B cell (primary cell): ENCODE results near the gene MAP2K6. TPM values are rescaled to one million over a fixed set of nuclear protein-coding genes. Genes with fewer than 3 reads are reported as not detected.

ENCODE experiments used
- ATAC-seq: fragments of 200-7000 bp; cut with Tn5 transposase; one replicate; pipeline ENCODE4 v1.10.0; 2021; ENCODE audit warnings: low read depth, mild to moderate bottlenecking, moderate number of reproducible peaks, moderate library complexity
- CTCF ChIA-PET: fragments of 350-600 bp; sonication (Branson Sonifier 250); formaldehyde crosslinking; loops from one replicate; lab custom pipeline; 2021; ENCODE audit warnings: antibody characterized with exemption, inconsistent platforms; lab: Charles Lee
- POLR2A ChIA-PET: fragments of 350-600 bp; sonication (Branson Sonifier 250); formaldehyde crosslinking; loops from one replicate; lab custom pipeline; 2021; ENCODE audit warnings: antibody characterized with exemption; lab: Charles Lee
- DNase-seq: peaks from one replicate; pipeline ENCODE4 v3.0.0; 2013
- H2AFZ ChIP-seq: 2 replicates; pipeline ENCODE4 v1.6.1; 2012; ENCODE audit warnings: mild to moderate bottlenecking, low read depth, low read length; ENCODE audit not compliant: insufficient read depth, poor library complexity, severe bottlenecking
- H3K27ac ChIP-seq, 2 donors: 1 replicate in 1 of 2; 2 replicates in 1 of 2; pipeline ENCODE4 v1.5.1; 2012 to 2013; ENCODE audit warnings: low read length in 2 of 2, mild to moderate bottlenecking in 2 of 2, moderate library complexity in 1 of 2
- H3K27me3 ChIP-seq, 4 experiments: fragments of 200-600 bp in 1 of 4; sonication (generic) in 1 of 4; replicated peaks in 1 of 4; 1 replicate in 2 of 4; 2 replicates in 2 of 4; pipeline versions ENCODE4 v1.6.1 to v1.7.0; 2013 to 2016; ENCODE audit warnings: low read length in 3 of 4, mild to moderate bottlenecking in 2 of 4, mixed read lengths in 1 of 4, moderate library complexity in 1 of 4; ENCODE audit not compliant: insufficient read depth in 4 of 4, control insufficient read depth in 3 of 4; ENCODE audit errors: control extremely low read depth in 1 of 4
- H3K36me3 ChIP-seq, 2 experiments: replicated peaks in 1 of 2; 1 replicate in 1 of 2; 2 replicates in 1 of 2; pipeline versions ENCODE4 v1.6.1 to v1.7.1; 2013; ENCODE audit warnings: low read length in 1 of 2; ENCODE audit not compliant: insufficient read depth in 2 of 2, control insufficient read depth in 1 of 2; ENCODE audit errors: control extremely low read depth in 1 of 2, extremely low read depth in 1 of 2
- H3K4me1 ChIP-seq, 2 donors: fragments of 200-600 bp in 1 of 2; sonication (generic) in 1 of 2; 1 replicate in 1 of 2; 2 replicates in 1 of 2; pipeline versions ENCODE4 v1.5.1 to v1.6.1; 2013 to 2017; ENCODE audit warnings: low read length in 2 of 2; ENCODE audit not compliant: control insufficient read depth in 2 of 2, insufficient read depth in 2 of 2
- H3K4me2 ChIP-seq: replicated peaks from 2 replicates; pipeline ENCODE3; 2012; ENCODE audit warnings: mild to moderate bottlenecking, low read depth, low read length; ENCODE audit not compliant: poor library complexity, severe bottlenecking
- H3K4me3 ChIP-seq, 5 experiments: fragments of 200-600 bp in 1 of 5; sonication (generic) in 1 of 5; 1 replicate in 3 of 5; 2 replicates in 2 of 5; pipeline versions ENCODE4 v1.5.1 to v1.7.0; 2011 to 2016; ENCODE audit warnings: low read length in 4 of 5, mild to moderate bottlenecking in 4 of 5, low read depth in 2 of 5, control low read depth in 1 of 5, moderate library complexity in 1 of 5; ENCODE audit not compliant: insufficient read depth in 1 of 5; ENCODE audit errors: control extremely low read depth in 1 of 5, extremely low read depth in 1 of 5
- H3K79me2 ChIP-seq: fragments of 200-600 bp; sonication (generic); one replicate; pipeline ENCODE4 v1.6.0; 2016; ENCODE audit warnings: low read length; ENCODE audit not compliant: control insufficient read depth, insufficient read depth
- H3K9ac ChIP-seq: fragments of 200-600 bp; sonication (generic); 2 replicates; pipeline ENCODE4 v1.6.1; 2017; ENCODE audit warnings: mild to moderate bottlenecking, low read length, moderate library complexity
- H3K9me3 ChIP-seq, 3 donors: one replicate each; pipeline versions ENCODE4 v1.6.1 to v1.7.1; 2013; ENCODE audit warnings: low read length in 2 of 3; ENCODE audit not compliant: control insufficient read depth in 2 of 3, insufficient read depth in 1 of 3; ENCODE audit errors: control extremely low read depth in 1 of 3
- H4K20me1 ChIP-seq: 2 replicates; pipeline ENCODE4 v1.6.0; 2012; ENCODE audit warnings: mild to moderate bottlenecking, low read length; ENCODE audit not compliant: insufficient read depth, control insufficient read depth, poor library complexity, severe bottlenecking
- H3K27ac Mint-ChIP-seq: one replicate; pipeline ENCODE4 v1.8.0; 2021; ENCODE audit warnings: mixed read lengths
- H3K27me3 Mint-ChIP-seq: one replicate; pipeline ENCODE4 v1.8.0; 2021; ENCODE audit warnings: mixed read lengths
- H3K4me1 Mint-ChIP-seq: one replicate; pipeline ENCODE4 v1.8.0; 2021; ENCODE audit warnings: mixed read lengths
- H3K4me3 Mint-ChIP-seq: one replicate; pipeline ENCODE4 v1.8.0; 2021; ENCODE audit warnings: mixed read lengths
- H3K9me3 Mint-ChIP-seq: one replicate; pipeline ENCODE4 v1.8.0; 2022; ENCODE audit warnings: mixed read lengths; ENCODE audit not compliant: insufficient read depth
- CTCF ChIP-seq: fragments of 200-600 bp; IDR thresholded peaks from one replicate; pipeline ENCODE4 v1.8.0; 2022; ENCODE audit warnings: antibody characterized with exemption, mild to moderate bottlenecking
- EZH2 ChIP-seq: IDR thresholded peaks from 2 replicates; pipeline ENCODE4 v1.6.1; 2012; ENCODE audit warnings: borderline replicate concordance, low read depth, mild to moderate bottlenecking, moderate library complexity, low read length; ENCODE audit not compliant: insufficient read depth, poor library complexity, severe bottlenecking
- WGBS: methylation state at CpG from one replicate; pipeline ENCODE4 v1.1.5; 2013; ENCODE audit warnings: missing lambda C conversion rate; ENCODE audit not compliant: insufficient coverage; 5-methylcytosine and 5-hydroxymethylcytosine counted together
- intact Hi-C: fragments of 100-400 bp; cut with micrococcal nuclease; formaldehyde crosslinking; loops from one replicate; pipeline ENCODE4 v1.10.0; 2022
- polyA plus RNA-seq: library from polyadenylated mRNA; depleted of rRNA; stranded (reverse); fragments of >200 nt; gene quantifications from 2 replicates; pipeline ENCODE4 v1.2.3, GENCODE V29; 2012
- total RNA-seq, 2 donors: library from RNA; stranded (reverse); fragments of 120-200 nt in 1 of 2; gene quantifications; 1 replicate in 1 of 2; 2 replicates in 1 of 2; pipeline versions ENCODE4 v1.2.3 to v1.2.4, GENCODE V29; 2013 to 2022

MAP2K6 gene
- total and polyA plus RNA-seq, 2 donors (not counting 1 experiment from before 2014, with no cell fraction given), result 2.4 to 7.7 TPM

- no peak overlapping the region for H3K4me3 ChIP-seq
- Mint-ChIP-seq H3K27ac (no peak overlapping the region), H3K9me3 (no peaks in the 10 kb centered on the region), H3K27me3 (no peaks in the 10 kb centered on the region), H3K4me3 (no peak overlapping the region), H3K4me1 (no peaks in the 10 kb centered on the region)
- POLR2A ChIA-PET, result no interaction called here
- CTCF ChIA-PET, result interaction anchor here (0.7 kb wide), 1 partner anchor 32 kb away, joined by 3 read pairs; no protein-coding TSS in a partner anchor
- DNase-seq, result no peak
- H3K27ac ChIP-seq, result no peak overlapping the region
- WGBS, result 100% methylated on average over 1 of the region's 6 CpGs
- H3K9me3 ChIP-seq, result no peaks in the 10 kb centered on the region
- intact Hi-C loops, result no loop called here
- H3K79me2 ChIP-seq, result no peaks in the 10 kb centered on the region
- ATAC-seq, result no peak
- H4K20me1 ChIP-seq, result no peaks in the 10 kb centered on the region
- no peak overlapping the region for H3K4me2 ChIP-seq
- no peaks in the 10 kb centered on the region for H3K36me3 ChIP-seq
- H2AFZ ChIP-seq, result no peak overlapping the region
- TF ChIP-seq CTCF (no peak), EZH2 (no peak)
- no peaks in the 10 kb centered on the region for H3K27me3 ChIP-seq
- H3K4me1 ChIP-seq, result no peaks in the 10 kb centered on the region
- H3K9ac ChIP-seq, result no peak overlapping the region
Observed at GRCh38 chr17:69535016-69535570, 120.6 kb downstream of the MAP2K6 start.

GRCh38 chr17:69538795-69539194, 124.3 kb downstream of the MAP2K6 start:
- H2AFZ ChIP-seq, result no peak overlapping the region
- no peaks in the 10 kb centered on the region for H3K27me3 Mint-ChIP-seq
- intact Hi-C loops, result no loop called here
- no peak for ATAC-seq
- no peaks in the 10 kb centered on the region for H3K27me3 ChIP-seq
- DNase-seq, result no peak
- no peaks in the 10 kb centered on the region for H3K4me1 Mint-ChIP-seq
- no peaks in the 10 kb centered on the region for H3K79me2 ChIP-seq
- no peaks in the 10 kb centered on the region for H4K20me1 ChIP-seq
- no peaks in the 10 kb centered on the region for H3K36me3 ChIP-seq
- H3K9me3 Mint-ChIP-seq, result no peaks in the 10 kb centered on the region
- H3K4me3 Mint-ChIP-seq, result no peak overlapping the region
- no peak overlapping the region for H3K27ac Mint-ChIP-seq
- H3K9me3 ChIP-seq, result no peaks in the 10 kb centered on the region
- H3K4me3 ChIP-seq, result no peak overlapping the region
- H3K9ac ChIP-seq, result no peak overlapping the region
- H3K27ac ChIP-seq, result no peak overlapping the region
- WGBS, result no CpG with 5 or more reads among the region's 2 CpGs
- no peak overlapping the region for H3K4me2 ChIP-seq
- POLR2A ChIA-PET, result no interaction called here
- TF ChIP-seq EZH2, result no peak
- TF ChIP-seq CTCF, result no peak
- H3K4me1 ChIP-seq, result no peaks in the 10 kb centered on the region
- CTCF ChIA-PET, result no interaction called here
